Kidney (tissue), 14 donors: Measurements from ENCODE around the gene MYO5B. TPM values are rescaled to one million over a fixed set of nuclear protein-coding genes. Genes with fewer than 3 reads are reported as not detected.

ENCODE experiments used
- DNase-seq, 5 donors: peaks; one replicate each; pipeline ENCODE4 v3.0.0-alpha.2; 2013 to 2020
- FAIRE-seq: peaks from 2 replicates; lab custom pipeline; 2012; peaks lifted over from hg19 to GRCh38; lab: Jason Lieb, UNC
- H3K27ac ChIP-seq, 2 donors: one replicate each; pipeline ENCODE4 v1.7.0; 2013; ENCODE audit warnings: low read depth in 2 of 2, low read length in 2 of 2, inconsistent platforms in 1 of 2
- H3K27me3 ChIP-seq: one replicate; pipeline ENCODE4 v1.7.1; 2013; ENCODE audit warnings: low read length, inconsistent platforms; ENCODE audit not compliant: control insufficient read depth, insufficient read depth
- H3K36me3 ChIP-seq, 3 donors: one replicate each; pipeline versions ENCODE4 v1.7.0 to v1.7.1; 2013; ENCODE audit warnings: low read length in 3 of 3, control low read depth in 1 of 3, inconsistent platforms in 1 of 3; ENCODE audit not compliant: insufficient read depth in 3 of 3, control insufficient read depth in 2 of 3
- H3K4me1 ChIP-seq, 3 donors: one replicate each; pipeline versions ENCODE4 v1.7.0 to v1.7.1; 2013; ENCODE audit warnings: low read length in 3 of 3, inconsistent platforms in 1 of 3, low read depth in 1 of 3; ENCODE audit not compliant: control insufficient read depth in 2 of 3, insufficient read depth in 2 of 3
- H3K4me3 ChIP-seq, 3 donors: one replicate each; pipeline versions ENCODE4 v1.7.0 to v1.8.1; 2013; ENCODE audit warnings: low read length in 3 of 3, control low read depth in 1 of 3, inconsistent platforms in 1 of 3
- H3K9ac ChIP-seq, 3 donors: one replicate each; pipeline versions ENCODE4 v1.7.0 to v1.7.1; 2013; ENCODE audit warnings: low read length in 3 of 3, control low read depth in 1 of 3, inconsistent platforms in 1 of 3
- H3K9me3 ChIP-seq, 3 donors: one replicate each; pipeline versions ENCODE4 v1.7.0 to v1.7.1; 2013; ENCODE audit warnings: low read length in 3 of 3, control low read depth in 1 of 3, inconsistent platforms in 1 of 3; ENCODE audit not compliant: control insufficient read depth in 2 of 3, insufficient read depth in 1 of 3
- intact Hi-C: fragments of 100-400 bp; cut with DNase I; formaldehyde crosslinking; loops from one replicate; pipeline ENCODE4 v1.11.1; 2022
- polyA plus RNA-seq: library from polyadenylated mRNA; stranded (reverse); fragments of 350-450 nt; fragmentation: Illumina TruSeq; extraction: RNeasy Lipid Tissue Mini Kit (QIAGEN cat#74804); gene quantifications from one replicate; pipeline ENCODE4 v1.2.3, GENCODE V29; 2014; ENCODE audit warnings: low read depth, low replicate concordance; ENCODE audit not compliant: insufficient read depth
- total RNA-seq: library from RNA; stranded (reverse); fragmentation: NEBNext Ultra II Directional; extraction: Animal tissue kit (Norgen Biotek cat#: 25700); gene quantifications from one replicate; pipeline ENCODE4 v1.2.1, GENCODE V29; 2021
- TF ChIP-seq, protein P1 (sequence below): IDR thresholded peaks from 3 replicates; pipeline ENCODE4 v1.5.1; 2012; ENCODE audit warnings: mild to moderate bottlenecking, moderate library complexity, borderline replicate concordance; ENCODE audit not compliant: insufficient read depth; ENCODE audit errors: extremely low read depth
- donor health status: control.
- donor health status: control.
- donor health status: control.
- donor health status: control.
- donor health status: control.
- donor health status: DM: yes; HTN: yes; CAD: no.
- donor health status: Normal renal cell carcinoma (clear cell type).

The MYO5B gene
- total and polyA plus RNA-seq, 2 donors from 2014 or later, result 17.8 to 43.8 TPM

DNA sequence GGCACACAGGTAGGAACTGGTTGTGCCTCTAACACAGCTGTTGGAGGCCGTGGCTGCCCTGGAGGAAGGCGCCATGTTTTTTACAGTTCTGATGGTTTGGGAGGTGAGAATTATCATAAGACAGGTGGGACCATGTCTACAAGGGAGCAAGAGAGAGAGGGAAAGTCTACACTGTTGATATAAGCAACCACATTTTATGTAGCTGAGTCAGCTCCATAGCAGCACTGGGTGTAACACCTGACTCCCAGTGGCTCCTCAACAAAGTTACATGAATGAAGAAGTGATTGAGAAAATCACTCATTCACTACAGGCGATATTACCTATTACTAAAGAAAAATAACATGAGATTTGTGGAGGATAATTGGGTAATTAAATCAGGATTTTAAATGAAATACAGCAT lies 340.3 kb downstream of the MYO5B start:
- FAIRE-seq, result no peak

DNA sequence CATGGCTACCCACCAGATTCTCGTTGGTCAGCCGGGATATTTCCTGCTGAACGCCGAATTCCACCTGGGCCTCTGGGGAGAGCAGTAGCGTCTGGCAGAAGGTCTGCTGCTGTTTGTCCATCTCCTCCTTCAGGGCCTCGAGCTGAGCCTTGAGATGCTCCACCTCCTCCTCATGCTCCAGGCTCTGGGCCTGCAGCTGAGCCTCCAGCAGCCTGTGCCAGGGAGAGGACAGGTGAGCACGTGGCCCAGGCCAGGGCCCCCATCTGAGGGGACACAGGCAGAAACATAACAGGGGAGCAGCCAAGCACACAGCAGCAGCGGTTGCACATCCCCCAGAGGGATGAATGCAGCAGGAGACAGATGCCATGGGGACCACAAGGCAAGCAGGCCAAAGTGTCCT lies 341.5 kb downstream of the MYO5B start:
- DNase-seq, result no peak

More for the DNA sequence above, 340.3 kb downstream of the MYO5B start:
- TF ChIP-seq, protein P1, sequence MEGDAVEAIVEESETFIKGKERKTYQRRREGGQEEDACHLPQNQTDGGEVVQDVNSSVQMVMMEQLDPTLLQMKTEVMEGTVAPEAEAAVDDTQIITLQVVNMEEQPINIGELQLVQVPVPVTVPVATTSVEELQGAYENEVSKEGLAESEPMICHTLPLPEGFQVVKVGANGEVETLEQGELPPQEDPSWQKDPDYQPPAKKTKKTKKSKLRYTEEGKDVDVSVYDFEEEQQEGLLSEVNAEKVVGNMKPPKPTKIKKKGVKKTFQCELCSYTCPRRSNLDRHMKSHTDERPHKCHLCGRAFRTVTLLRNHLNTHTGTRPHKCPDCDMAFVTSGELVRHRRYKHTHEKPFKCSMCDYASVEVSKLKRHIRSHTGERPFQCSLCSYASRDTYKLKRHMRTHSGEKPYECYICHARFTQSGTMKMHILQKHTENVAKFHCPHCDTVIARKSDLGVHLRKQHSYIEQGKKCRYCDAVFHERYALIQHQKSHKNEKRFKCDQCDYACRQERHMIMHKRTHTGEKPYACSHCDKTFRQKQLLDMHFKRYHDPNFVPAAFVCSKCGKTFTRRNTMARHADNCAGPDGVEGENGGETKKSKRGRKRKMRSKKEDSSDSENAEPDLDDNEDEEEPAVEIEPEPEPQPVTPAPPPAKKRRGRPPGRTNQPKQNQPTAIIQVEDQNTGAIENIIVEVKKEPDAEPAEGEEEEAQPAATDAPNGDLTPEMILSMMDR, result no peak
- H3K4me3 ChIP-seq, result no peak overlapping the region
- H3K4me1 ChIP-seq, result peaks cover 0 to 6% (median 4%) of the 10 kb centered on the region in 3 donors
- no peaks in the 10 kb centered on the region for H3K9me3 ChIP-seq
- no peak for DNase-seq
- no peak overlapping the region for H3K27ac ChIP-seq
- no peaks in the 10 kb centered on the region for H3K36me3 ChIP-seq
- no peaks in the 10 kb centered on the region for H3K27me3 ChIP-seq
- intact Hi-C loops, result no loop called here
- H3K9ac ChIP-seq, result no peak overlapping the region

DNA sequence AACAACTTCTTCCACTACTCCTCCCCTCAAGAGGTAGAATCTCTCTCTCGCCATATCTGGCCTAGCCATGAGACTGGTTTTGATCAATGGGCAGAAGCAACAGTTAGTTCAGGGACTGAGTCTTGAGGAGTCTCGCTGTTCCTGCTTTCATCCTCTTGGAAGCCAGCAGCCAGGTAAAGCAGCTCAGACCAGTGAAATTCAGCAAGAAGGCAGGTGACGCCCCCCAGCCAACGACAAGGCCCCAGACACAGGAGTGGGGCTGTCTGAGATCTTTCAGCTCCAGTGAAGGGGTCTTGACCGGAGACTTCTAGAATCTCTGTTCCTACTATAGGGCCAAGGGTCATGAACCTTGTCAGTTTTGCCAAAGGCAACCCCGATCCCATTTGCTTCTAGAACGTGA lies 341.9 kb downstream of the MYO5B start:
- Histone ChIP-seq H3K4me3 (no peak overlapping the region), H3K36me3 (no peaks in the 10 kb centered on the region), H3K27me3 (no peaks in the 10 kb centered on the region), H3K9me3 (no peaks in the 10 kb centered on the region), H3K4me1 (peaks cover 0 to under 1% (median 0%) of the 10 kb centered on the region in 3 donors), H3K27ac (no peak overlapping the region), H3K9ac (no peak overlapping the region)
- intact Hi-C loops, result no loop called here
- DNase-seq (no peak), FAIRE-seq (no peak)
- TF ChIP-seq, protein P1, result no peak

More for the DNA sequence above, 341.5 kb downstream of the MYO5B start:
- Histone ChIP-seq H3K27me3 (no peaks in the 10 kb centered on the region), H3K27ac (no peak overlapping the region), H3K4me1 (peaks cover 0 to 4% (median 2%) of the 10 kb centered on the region in 3 donors), H3K9me3 (no peaks in the 10 kb centered on the region), H3K9ac (no peak overlapping the region), H3K36me3 (no peaks in the 10 kb centered on the region), H3K4me3 (no peak overlapping the region)
- intact Hi-C loops, result no loop called here
- TF ChIP-seq, protein P1, result no peak
- no peak for FAIRE-seq

DNA sequence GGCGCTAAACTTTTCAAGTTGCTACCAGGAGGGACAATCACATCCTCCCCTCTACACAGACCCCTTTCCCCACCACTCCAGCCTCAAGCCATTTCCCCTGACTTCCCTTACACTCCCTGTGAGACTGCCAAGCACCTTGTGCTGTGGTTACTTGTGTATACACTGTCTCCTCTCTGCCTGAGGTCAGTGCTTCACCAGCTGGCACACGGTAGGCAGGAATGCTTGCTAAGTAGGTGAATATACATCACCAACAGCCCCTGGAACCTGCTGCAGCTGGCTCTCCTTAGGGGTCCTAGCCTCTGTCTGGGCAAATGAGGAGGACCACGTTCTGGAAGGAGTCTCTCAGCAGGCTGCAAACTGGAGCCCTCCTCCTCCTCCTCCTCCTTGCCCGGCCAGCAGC lies 343.3 kb downstream of the MYO5B start:
- Histone ChIP-seq H3K4me1 (no peaks in the 10 kb centered on the region), H3K36me3 (no peaks in the 10 kb centered on the region), H3K9me3 (no peaks in the 10 kb centered on the region), H3K27ac (no peak overlapping the region), H3K4me3 (no peak overlapping the region), H3K27me3 (no peaks in the 10 kb centered on the region), H3K9ac (no peak overlapping the region)
- intact Hi-C loops, result no loop called here
- TF ChIP-seq, protein P1, result no peak
- FAIRE-seq (no peak), DNase-seq (no peak)
